Activated CD4-positive, alpha-beta memory T cell treated with anti-CD3 and anti-CD28 coated beads for 36 hours (primary cell): Measurements from ENCODE around the gene SMAD4. TPM values are rescaled to one million over a fixed set of nuclear protein-coding genes. Genes with fewer than 3 reads are reported as not detected.

ENCODE experiments used
- CTCF ChIA-PET: fragments of 350-600 bp; sonication (Branson Sonifier 250); formaldehyde crosslinking; loops from one replicate; lab custom pipeline; 2021; ENCODE audit warnings: antibody characterized with exemption, inconsistent platforms; lab: Charles Lee
- POLR2A ChIA-PET: fragments of 350-600 bp; sonication (Branson Sonifier 250); formaldehyde crosslinking; loops from one replicate; lab custom pipeline; 2021; ENCODE audit warnings: antibody characterized with exemption; lab: Charles Lee
- DNase-seq: peaks from one replicate; pipeline ENCODE4 v3.0.0-alpha.2; 2020
- H3K27ac Mint-ChIP-seq: one replicate; pipeline ENCODE4 v1.8.0; 2021; ENCODE audit warnings: mixed read lengths
- H3K27me3 Mint-ChIP-seq: one replicate; pipeline ENCODE4 v1.8.0; 2021; ENCODE audit warnings: mixed read lengths
- H3K36me3 Mint-ChIP-seq: one replicate; pipeline ENCODE4 v1.8.0; 2021; ENCODE audit warnings: mixed read lengths
- H3K4me1 Mint-ChIP-seq: one replicate; pipeline ENCODE4 v1.8.0; 2021; ENCODE audit warnings: low read depth, mixed read lengths
- H3K4me3 Mint-ChIP-seq: one replicate; pipeline ENCODE4 v1.8.0; 2021; ENCODE audit warnings: mild to moderate bottlenecking, mixed read lengths
- H3K9me3 Mint-ChIP-seq: one replicate; pipeline ENCODE4 v1.8.0; 2021; ENCODE audit warnings: mixed read lengths
- intact Hi-C: fragments of 100-400 bp; cut with micrococcal nuclease; formaldehyde crosslinking; loops from one replicate; pipeline ENCODE4 v1.15.1; 2023
- total RNA-seq, 2 experiments: library from RNA; stranded (reverse); gene quantifications; one replicate each; pipeline ENCODE4 v1.2.3, GENCODE V29; 2021

SMAD4 gene
- total RNA-seq, 2 experiments from 2014 or later, result 72.5 to 72.7 TPM

DNA sequence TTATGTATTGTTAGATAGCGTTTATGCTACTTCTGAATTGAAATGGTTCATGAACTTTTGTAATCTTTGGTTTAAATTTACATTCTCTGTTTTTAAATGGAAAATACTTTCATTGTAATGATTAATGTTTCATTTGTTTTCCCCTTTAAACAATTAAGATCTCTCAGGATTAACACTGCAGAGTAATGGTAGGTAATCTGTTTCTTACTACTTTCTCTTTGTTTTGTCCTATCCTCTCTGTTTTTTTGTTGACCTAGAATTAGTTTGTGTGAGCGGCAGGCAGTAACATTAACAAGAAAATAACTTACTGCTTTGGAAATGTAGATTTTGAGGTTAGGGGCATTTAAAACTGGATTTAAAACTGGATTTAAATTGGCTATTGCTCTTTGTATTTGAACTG, 19.1 kb downstream of the SMAD4 start:
- no peak for DNase-seq
- no peak overlapping the region for H3K27ac Mint-ChIP-seq
- H3K4me3 Mint-ChIP-seq, result no peak overlapping the region
- intact Hi-C loops, result no loop called here
- no peaks in the 10 kb centered on the region for H3K27me3 Mint-ChIP-seq
- ChIA-PET CTCF (interaction anchor here (0.6 to 3.3 kb wide), 4 partner anchors 9 to 229 kb away, joined by 3 to 57 read pairs (median 32); partner anchors contain the start of genes MRO and SMAD4), POLR2A (no interaction called here)
- peaks cover 48% of the 10 kb centered on the region for H3K4me1 Mint-ChIP-seq
- peaks cover 16% of the 10 kb centered on the region for H3K36me3 Mint-ChIP-seq
- no peaks in the 10 kb centered on the region for H3K9me3 Mint-ChIP-seq

DNA sequence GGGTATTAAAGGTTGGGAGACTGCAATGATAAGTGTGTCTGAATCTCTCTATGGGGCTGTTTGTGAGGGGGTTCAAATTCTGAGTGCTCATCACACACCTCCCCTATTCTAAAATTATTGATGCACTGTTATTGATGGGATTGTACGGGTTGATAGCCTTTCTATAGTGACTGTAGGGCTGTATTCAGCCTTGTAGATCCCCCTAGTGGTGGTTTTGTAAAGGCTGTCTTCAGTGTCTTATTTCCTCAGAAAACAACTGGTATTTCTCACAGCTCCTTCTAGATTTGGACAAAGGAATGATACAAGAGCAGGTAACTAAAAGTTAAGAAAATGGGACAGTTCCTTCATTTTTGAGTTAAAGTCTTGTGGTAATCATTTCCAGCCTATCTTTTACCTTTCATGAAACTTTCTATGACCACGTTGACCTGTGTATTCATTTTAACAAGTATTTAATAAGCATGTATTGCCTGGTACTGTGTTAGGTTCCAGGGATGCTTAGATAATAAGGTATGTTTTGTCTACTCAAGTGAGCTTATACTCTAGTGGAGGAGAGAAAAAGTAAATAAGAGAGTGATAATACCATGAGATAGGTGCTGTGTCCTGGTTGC, 21.2 kb downstream of the SMAD4 start:
- peaks cover 24% of the 10 kb centered on the region for H3K36me3 Mint-ChIP-seq
- POLR2A ChIA-PET, result interaction anchor here (0.7 kb wide), 1 partner anchor 99 kb away, joined by 4 read pairs; no protein-coding TSS in a partner anchor
- intact Hi-C loops, result loop anchor here (1.0 to 2.0 kb wide), 4 partner anchors 22 to 231 kb away; partner anchors contain the start of genes ELAC1 and MRO
- H3K27ac Mint-ChIP-seq, result peak overlapping the region; percentile 49
- H3K4me3 Mint-ChIP-seq, result no peak overlapping the region
- CTCF ChIA-PET, result interaction anchor here (0.6 to 3.3 kb wide), 32 partner anchors 9 to 371 kb away, joined by 3 to 57 read pairs (median 4); partner anchors contain the start of genes ME2, MRO and SMAD4
- no peaks in the 10 kb centered on the region for H3K27me3 Mint-ChIP-seq
- no peak for DNase-seq
- no peaks in the 10 kb centered on the region for H3K9me3 Mint-ChIP-seq
- peaks cover 39% of the 10 kb centered on the region for H3K4me1 Mint-ChIP-seq

DNA sequence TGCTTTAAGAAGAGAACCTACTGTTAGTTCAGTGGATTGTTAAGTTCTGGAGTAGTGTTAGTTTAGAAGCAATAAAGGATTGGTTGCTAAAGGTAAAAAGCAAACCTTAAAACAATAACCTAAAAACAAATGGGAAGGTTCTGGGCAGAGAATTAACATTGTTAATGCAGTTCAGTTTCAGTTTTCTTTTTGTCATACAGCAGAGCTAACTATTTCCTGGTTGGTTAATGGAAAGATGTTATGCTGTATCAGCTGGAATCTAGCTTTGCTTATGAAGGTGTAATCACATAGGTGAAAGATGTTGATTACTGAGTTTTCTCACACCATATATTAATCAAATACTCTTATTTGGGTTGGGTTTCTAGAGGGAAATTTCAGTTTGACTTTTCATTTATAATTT, 23.8 kb downstream of the SMAD4 start:
- Mint-ChIP-seq H3K36me3 (peaks cover 25% of the 10 kb centered on the region), H3K4me1 (peaks cover 38% of the 10 kb centered on the region), H3K27ac (peak overlapping the region; percentile 77), H3K9me3 (no peaks in the 10 kb centered on the region), H3K4me3 (no peak overlapping the region), H3K27me3 (no peaks in the 10 kb centered on the region)
- ChIA-PET CTCF (interaction anchor here (4.9 kb wide), 1 partner anchor 234 kb away, joined by 22 read pairs; the partner anchor contains the start of gene MRO), POLR2A (interaction anchor here (1.4 to 1.8 kb wide), 2 partner anchors 24 to 175 kb away, joined by 5 to 8 read pairs; partner anchors contain the start of genes ME2 and SMAD4)
- intact Hi-C loops, result no loop called here
- DNase-seq, result no peak

DNA sequence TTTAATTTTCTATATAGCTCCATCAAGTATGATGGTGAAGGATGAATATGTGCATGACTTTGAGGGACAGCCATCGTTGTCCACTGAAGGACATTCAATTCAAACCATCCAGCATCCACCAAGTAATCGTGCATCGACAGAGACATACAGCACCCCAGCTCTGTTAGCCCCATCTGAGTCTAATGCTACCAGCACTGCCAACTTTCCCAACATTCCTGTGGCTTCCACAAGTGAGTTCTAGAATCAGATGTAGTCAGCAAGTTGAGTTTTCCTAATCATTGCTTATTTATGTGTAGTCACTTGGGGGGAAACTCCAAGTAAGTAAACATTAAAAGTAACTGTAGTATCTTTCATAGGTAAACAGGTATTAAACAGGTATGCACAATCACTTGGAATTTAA, 24.8 kb downstream of the SMAD4 start:
- CTCF ChIA-PET, result interaction anchor here (4.9 kb wide), 1 partner anchor 235 kb away, joined by 22 read pairs; the partner anchor contains the start of gene MRO
- Mint-ChIP-seq H3K9me3 (no peaks in the 10 kb centered on the region), H3K36me3 (peaks cover 22% of the 10 kb centered on the region), H3K4me1 (peaks cover 38% of the 10 kb centered on the region), H3K27me3 (no peaks in the 10 kb centered on the region), H3K4me3 (no peak overlapping the region), H3K27ac (no peak overlapping the region)
- intact Hi-C loops, result no loop called here
- POLR2A ChIA-PET, result interaction anchor here (1.4 to 1.8 kb wide), 2 partner anchors 25 to 176 kb away, joined by 5 to 8 read pairs; partner anchors contain the start of genes ME2 and SMAD4
- DNase-seq, result no peak

DNA sequence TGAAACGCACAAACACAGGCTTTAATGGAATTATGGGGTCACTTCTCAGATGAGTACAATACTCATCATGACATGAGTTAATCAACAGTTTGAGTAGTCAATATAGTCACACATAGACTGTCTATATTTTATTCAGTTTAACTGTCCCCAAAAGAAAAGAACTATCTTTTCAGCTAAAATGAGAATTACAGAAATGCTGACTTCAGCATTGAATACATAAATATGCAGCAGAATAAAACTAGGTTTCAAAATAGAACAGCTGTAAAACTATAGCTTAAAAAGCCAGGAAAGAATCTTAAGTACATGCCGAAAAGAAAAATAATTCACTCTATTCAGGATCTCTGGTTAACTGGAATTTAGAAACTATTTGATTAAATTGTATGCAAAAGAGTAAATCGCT, 30.0 kb downstream of the SMAD4 start:
- peaks cover 13% of the 10 kb centered on the region for H3K4me1 Mint-ChIP-seq
- intact Hi-C loops, result no loop called here
- no peak for DNase-seq
- H3K4me3 Mint-ChIP-seq, result no peak overlapping the region
- CTCF ChIA-PET, result interaction anchor here (1.0 to 2.1 kb wide), 3 partner anchors 9 to 240 kb away, joined by 3 to 11 read pairs (median 3); partner anchors contain the start of gene MRO
- H3K27me3 Mint-ChIP-seq, result no peaks in the 10 kb centered on the region
- peaks cover 31% of the 10 kb centered on the region for H3K36me3 Mint-ChIP-seq
- POLR2A ChIA-PET, result interaction anchor here (1.1 kb wide), 1 partner anchor 30 kb away, joined by 3 read pairs; the partner anchor contains the start of gene SMAD4
- no peaks in the 10 kb centered on the region for H3K9me3 Mint-ChIP-seq
- no peak overlapping the region for H3K27ac Mint-ChIP-seq

DNA sequence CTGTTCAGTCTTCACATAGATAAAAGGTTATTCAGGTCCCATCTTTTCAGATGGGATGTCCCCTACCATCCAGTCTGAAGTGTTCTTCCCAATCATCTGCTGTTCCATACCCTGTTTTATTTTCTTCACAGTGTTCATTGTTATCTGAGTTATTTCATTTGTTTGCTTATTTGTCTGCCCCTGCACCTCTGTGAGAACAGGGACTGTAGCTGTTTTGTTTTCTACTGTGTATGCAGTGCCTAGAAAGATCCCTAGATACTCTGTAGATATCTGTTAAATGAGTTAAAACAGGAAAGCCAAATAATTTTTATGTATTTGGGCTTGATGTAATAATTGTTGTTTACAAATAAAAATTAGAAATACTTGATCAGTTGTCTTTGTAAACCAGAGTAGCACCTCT, 34.2 kb downstream of the SMAD4 start:
- peaks cover 4% of the 10 kb centered on the region for H3K4me1 Mint-ChIP-seq
- H3K27ac Mint-ChIP-seq, result no peak overlapping the region
- ChIA-PET POLR2A (no interaction called here), CTCF (no interaction called here)
- H3K36me3 Mint-ChIP-seq, result peaks cover 32% of the 10 kb centered on the region
- no peaks in the 10 kb centered on the region for H3K9me3 Mint-ChIP-seq
- intact Hi-C loops, result no loop called here
- no peak overlapping the region for H3K4me3 Mint-ChIP-seq
- H3K27me3 Mint-ChIP-seq, result no peaks in the 10 kb centered on the region
- no peak for DNase-seq

DNA sequence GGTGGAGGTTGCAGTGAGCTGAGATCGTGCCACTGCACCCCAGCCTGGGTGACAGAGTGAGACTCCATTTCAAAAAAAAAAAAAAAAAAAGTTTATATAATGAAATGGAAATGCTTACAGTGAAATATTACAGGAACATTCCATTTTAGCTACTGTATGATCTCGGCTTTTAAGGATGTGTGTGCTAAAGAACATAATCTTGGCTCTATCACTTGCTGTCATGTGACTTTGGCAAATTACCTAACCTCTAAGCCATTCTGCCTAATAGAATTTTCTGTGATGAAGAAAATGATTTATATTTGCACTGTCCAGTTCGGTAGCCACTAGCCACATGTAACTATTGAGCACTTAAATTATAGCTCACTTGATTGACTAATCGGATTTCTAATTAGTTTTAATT, 36.3 kb downstream of the SMAD4 start:
- POLR2A ChIA-PET, result no interaction called here

DNA sequence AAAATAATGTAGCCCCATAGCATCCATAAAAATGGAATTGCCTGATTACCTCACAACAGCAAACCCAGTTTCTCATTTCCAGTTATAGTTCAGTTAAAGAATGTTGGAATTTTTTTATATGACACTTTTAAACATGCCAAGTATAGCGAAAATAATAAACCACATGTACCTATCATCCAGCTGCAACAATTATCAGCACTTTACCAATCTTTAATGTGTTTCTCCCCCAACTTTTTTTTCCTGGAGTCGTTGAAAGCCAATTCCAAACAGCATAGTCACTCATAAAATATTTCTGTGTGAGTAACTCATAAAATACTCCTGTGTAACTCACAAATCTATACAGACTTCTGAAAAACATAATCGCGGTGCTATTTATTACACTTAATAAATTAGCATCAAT, 38.1 kb downstream of the SMAD4 start:
- H3K27me3 Mint-ChIP-seq, result no peaks in the 10 kb centered on the region
- DNase-seq, result no peak
- ChIA-PET CTCF (interaction anchor here (1.1 kb wide), 1 partner anchor 17 kb away, joined by 3 read pairs; no protein-coding TSS in a partner anchor), POLR2A (no interaction called here)
- no peak overlapping the region for H3K27ac Mint-ChIP-seq
- no peaks in the 10 kb centered on the region for H3K9me3 Mint-ChIP-seq
- peaks cover 25% of the 10 kb centered on the region for H3K4me1 Mint-ChIP-seq
- intact Hi-C loops, result no loop called here
- H3K36me3 Mint-ChIP-seq, result peaks cover 43% of the 10 kb centered on the region
- H3K4me3 Mint-ChIP-seq, result no peak overlapping the region

More for the DNA sequence above, 36.3 kb downstream of the SMAD4 start:
- H3K27ac Mint-ChIP-seq, result no peak overlapping the region
- H3K4me3 Mint-ChIP-seq, result no peak overlapping the region
- CTCF ChIA-PET, result interaction anchor here (0.7 to 1.5 kb wide), 2 partner anchors 15 to 246 kb away, joined by 4 read pairs; no protein-coding TSS in a partner anchor
- H3K27me3 Mint-ChIP-seq, result no peaks in the 10 kb centered on the region
- peaks cover 33% of the 10 kb centered on the region for H3K36me3 Mint-ChIP-seq
- intact Hi-C loops, result no loop called here
- no peak for DNase-seq
- H3K9me3 Mint-ChIP-seq, result no peaks in the 10 kb centered on the region
- H3K4me1 Mint-ChIP-seq, result peaks cover 18% of the 10 kb centered on the region

DNA sequence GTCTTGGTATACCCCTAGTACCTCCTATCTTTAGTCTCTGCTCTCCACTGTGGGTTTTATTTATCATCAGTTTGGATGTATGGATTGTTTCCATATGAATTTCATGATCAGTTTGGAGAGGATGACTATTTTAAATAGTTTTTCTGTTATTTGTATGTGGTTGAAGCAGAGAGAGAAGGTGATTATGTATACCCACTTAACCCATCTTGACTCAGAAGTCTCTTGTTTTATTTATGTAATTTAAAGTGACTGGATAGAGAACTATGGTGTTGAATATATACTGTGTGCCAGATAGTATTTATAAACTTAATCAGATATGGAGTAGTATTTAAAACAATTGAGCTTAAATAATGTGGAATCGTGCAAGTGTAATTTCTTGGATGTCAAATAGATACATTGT, 39.9 kb downstream of the SMAD4 start:
- H3K36me3 Mint-ChIP-seq, result peaks cover 44% of the 10 kb centered on the region
- no peaks in the 10 kb centered on the region for H3K27me3 Mint-ChIP-seq
- ChIA-PET CTCF (no interaction called here), POLR2A (no interaction called here)
- no peaks in the 10 kb centered on the region for H3K9me3 Mint-ChIP-seq
- peak overlapping the region; percentile 14 for H3K27ac Mint-ChIP-seq
- H3K4me3 Mint-ChIP-seq, result no peak overlapping the region
- intact Hi-C loops, result loop anchor here (1.0 kb wide), 1 partner anchor 97 kb away; no protein-coding TSS in a partner anchor
- DNase-seq, result no peak
- H3K4me1 Mint-ChIP-seq, result peaks cover 36% of the 10 kb centered on the region

DNA sequence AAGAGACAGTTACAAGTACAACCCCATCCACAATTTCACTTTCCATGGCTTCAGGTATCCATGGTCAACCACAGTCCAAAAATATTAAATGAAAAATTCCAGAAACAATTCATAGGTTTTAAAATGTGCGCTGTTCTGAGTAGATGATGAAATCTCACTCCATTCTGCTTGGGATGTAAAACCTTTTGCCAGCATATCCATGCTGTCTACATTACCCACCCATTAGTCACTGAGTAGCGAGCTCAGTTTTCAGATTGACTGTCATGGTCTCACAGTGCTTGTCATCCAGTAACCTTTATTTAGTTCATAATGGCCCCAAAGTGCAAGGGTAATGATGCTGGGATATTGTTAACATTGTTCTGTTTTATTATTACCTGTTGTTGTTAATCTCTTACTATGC, 40.5 kb downstream of the SMAD4 start:
- no peak overlapping the region for H3K4me3 Mint-ChIP-seq

DNA sequence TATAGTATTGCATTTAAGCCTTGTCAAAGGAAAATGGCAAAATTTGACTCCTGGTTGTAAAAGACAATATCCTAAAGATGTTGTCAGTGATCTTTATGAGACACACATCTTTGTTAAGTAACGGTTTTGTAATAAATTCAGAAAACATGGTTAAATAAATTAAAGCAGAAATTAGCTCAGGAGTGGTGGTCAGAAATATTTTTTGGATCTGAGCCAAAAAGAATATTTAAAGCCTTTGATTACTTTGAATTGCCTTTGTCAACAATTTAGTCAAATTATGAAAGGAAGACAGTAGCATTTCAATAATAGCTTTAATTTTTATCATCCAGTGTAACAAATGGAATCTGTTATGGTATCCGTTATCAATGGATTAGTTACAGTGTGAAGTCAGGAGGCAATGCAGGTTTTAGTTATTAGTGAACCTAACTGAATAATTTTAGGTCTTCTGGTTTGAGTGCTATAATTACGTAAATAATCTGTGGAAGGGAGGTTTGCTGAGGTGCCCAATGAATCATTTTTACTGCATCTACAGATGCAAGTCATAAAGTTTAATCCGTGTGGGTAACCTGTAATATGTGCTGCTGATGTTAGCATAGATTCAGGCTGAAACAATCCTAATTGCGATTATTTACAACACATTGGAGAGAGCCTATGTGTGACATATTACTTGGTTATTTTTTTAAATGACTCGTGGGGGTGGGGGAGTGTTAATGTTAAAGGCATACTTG, 42.7 kb downstream of the SMAD4 start:
- H3K4me1 Mint-ChIP-seq, result peaks cover 45% of the 10 kb centered on the region
- no peak for DNase-seq
- no peak overlapping the region for H3K4me3 Mint-ChIP-seq
- intact Hi-C loops, result no loop called here
- CTCF ChIA-PET, result no interaction called here
- peaks cover 47% of the 10 kb centered on the region for H3K36me3 Mint-ChIP-seq
- H3K9me3 Mint-ChIP-seq, result no peaks in the 10 kb centered on the region
- H3K27ac Mint-ChIP-seq, result no peak overlapping the region
- POLR2A ChIA-PET, result no interaction called here
- no peaks in the 10 kb centered on the region for H3K27me3 Mint-ChIP-seq

More for the DNA sequence above, 40.5 kb downstream of the SMAD4 start:
- Mint-ChIP-seq H3K27me3 (no peaks in the 10 kb centered on the region), H3K4me1 (peaks cover 36% of the 10 kb centered on the region), H3K9me3 (no peaks in the 10 kb centered on the region), H3K36me3 (peaks cover 42% of the 10 kb centered on the region), H3K27ac (no peak overlapping the region)
- ChIA-PET CTCF (interaction anchor here (0.7 kb wide), 1 partner anchor 1642 kb away, joined by 3 read pairs; no protein-coding TSS in a partner anchor), POLR2A (interaction anchor here (1.3 kb wide), 1 partner anchor 192 kb away, joined by 3 read pairs; no protein-coding TSS in a partner anchor)
- no peak for DNase-seq
- intact Hi-C loops, result loop anchor here (1.0 kb wide), 1 partner anchor 97 kb away; no protein-coding TSS in a partner anchor

DNA sequence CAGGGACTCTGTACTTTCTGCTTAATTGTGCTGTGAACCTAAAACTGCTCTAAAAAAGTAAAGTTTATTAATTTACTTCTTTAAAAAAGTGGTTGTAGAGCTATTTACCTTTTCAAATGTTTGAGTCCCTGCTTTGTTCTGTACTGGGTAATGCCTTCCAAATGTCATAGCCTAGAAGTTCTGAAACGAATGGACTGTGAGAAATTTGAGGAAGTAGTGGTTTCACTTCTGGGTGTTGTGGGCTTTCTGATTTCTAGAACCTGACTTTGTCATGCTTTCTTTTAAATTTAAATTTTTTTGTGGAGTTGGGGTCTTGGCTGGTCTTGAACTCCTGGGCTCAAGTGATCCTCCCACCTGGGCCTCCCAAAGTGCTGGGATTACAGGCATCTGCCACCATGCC, 44.6 kb downstream of the SMAD4 start:
- Mint-ChIP-seq H3K27ac (no peak overlapping the region), H3K36me3 (peaks cover 43% of the 10 kb centered on the region), H3K27me3 (no peaks in the 10 kb centered on the region), H3K9me3 (no peaks in the 10 kb centered on the region), H3K4me1 (peaks cover 43% of the 10 kb centered on the region), H3K4me3 (no peak overlapping the region)
- no peak for DNase-seq
- ChIA-PET CTCF (no interaction called here), POLR2A (no interaction called here)
- intact Hi-C loops, result no loop called here
